Astrocyte (in vitro differentiated cells and primary cell): ENCODE measurements around the gene MYO5A. TPM values are rescaled to one million over a fixed set of nuclear protein-coding genes. Genes with fewer than 3 reads are reported as not detected.
A peak's percentile ranks its signal among the peaks of the same experiment; 100 is the strongest.

Source experiments
- DNase-seq: peaks from one replicate; pipeline ENCODE4 v3.0.0-alpha.2; 2010; ENCODE audit warnings: low read depth
- FAIRE-seq: peaks from 2 replicates; lab custom pipeline; 2011; peaks lifted over from hg19 to GRCh38; lab: Jason Lieb, UNC
- H2AFZ ChIP-seq: 2 replicates; pipeline ENCODE4 v1.6.0; 2012; ENCODE audit warnings: low read depth, low read length, inconsistent platforms
- H3K27ac ChIP-seq: 2 replicates; pipeline ENCODE4 v1.5.1; 2011; ENCODE audit warnings: low read depth, low read length, inconsistent platforms
- H3K27me3 ChIP-seq: 2 replicates; pipeline ENCODE4 v1.6.0; 2011; ENCODE audit warnings: low read length, inconsistent platforms; ENCODE audit not compliant: insufficient read depth
- H3K36me3 ChIP-seq: 2 replicates; pipeline ENCODE4 v1.5.1; 2011; ENCODE audit warnings: low read length, inconsistent platforms; ENCODE audit not compliant: insufficient read depth
- H3K4me1 ChIP-seq: 2 replicates; pipeline ENCODE4 v1.5.1; 2011; ENCODE audit warnings: low read length, inconsistent platforms; ENCODE audit not compliant: insufficient read depth
- H3K4me2 ChIP-seq: 2 replicates; pipeline ENCODE4 v1.6.0; 2012; ENCODE audit warnings: low read length, inconsistent platforms
- H3K4me3 ChIP-seq: 2 replicates; pipeline ENCODE4 v1.5.1; 2011; ENCODE audit warnings: low read depth, mild to moderate bottlenecking, low read length, inconsistent platforms; ENCODE audit not compliant: insufficient read depth
- H3K79me2 ChIP-seq: 2 replicates; pipeline ENCODE4 v1.6.0; 2012; ENCODE audit warnings: mild to moderate bottlenecking, low read length, inconsistent platforms; ENCODE audit not compliant: insufficient read depth
- H3K9ac ChIP-seq: 2 replicates; pipeline ENCODE4 v1.6.0; 2012; ENCODE audit warnings: mild to moderate bottlenecking, low read length, inconsistent platforms
- H3K9me3 ChIP-seq: 2 replicates; pipeline ENCODE4 v1.5.1; 2012; ENCODE audit warnings: low read depth, mild to moderate bottlenecking, low read length, inconsistent platforms; ENCODE audit not compliant: insufficient read depth
- H4K20me1 ChIP-seq: 2 replicates; pipeline ENCODE4 v1.6.0; 2012; ENCODE audit warnings: low read length, inconsistent platforms; ENCODE audit not compliant: insufficient read depth
- H3K27ac Mint-ChIP-seq: one replicate; pipeline ENCODE4 v1.8.0; 2021; ENCODE audit warnings: mild to moderate bottlenecking, mixed read lengths; ENCODE audit not compliant: unreplicated experiment
- H3K27me3 Mint-ChIP-seq: one replicate; pipeline ENCODE4 v1.8.0; 2021; ENCODE audit warnings: low read depth, mixed read lengths; ENCODE audit not compliant: unreplicated experiment
- H3K36me3 Mint-ChIP-seq: one replicate; pipeline ENCODE4 v1.8.0; 2021; ENCODE audit warnings: low read depth, mixed read lengths; ENCODE audit not compliant: unreplicated experiment
- H3K4me1 Mint-ChIP-seq: one replicate; pipeline ENCODE4 v1.8.0; 2021; ENCODE audit warnings: low read depth, mixed read lengths; ENCODE audit not compliant: unreplicated experiment
- H3K4me3 Mint-ChIP-seq: one replicate; pipeline ENCODE4 v1.8.0; 2021; ENCODE audit warnings: mild to moderate bottlenecking, moderate library complexity, mixed read lengths; ENCODE audit not compliant: unreplicated experiment
- H3K9me3 Mint-ChIP-seq: one replicate; pipeline ENCODE4 v1.8.0; 2021; ENCODE audit warnings: mild to moderate bottlenecking, mixed read lengths; ENCODE audit not compliant: unreplicated experiment
- EZH2 ChIP-seq: IDR thresholded peaks from 2 replicates; pipeline ENCODE4 v1.6.1; 2012; ENCODE audit warnings: mild to moderate bottlenecking, low read length, inconsistent platforms; ENCODE audit not compliant: insufficient read depth
- total RNA-seq: library from RNA; stranded (reverse); gene quantifications from 2 replicates; pipeline ENCODE4 v1.2.1, GENCODE V29; 2021
- TF ChIP-seq, protein P1 (sequence below): IDR thresholded peaks from 2 replicates; pipeline ENCODE4 v1.5.1; 2011; ENCODE audit warnings: low read depth, mild to moderate bottlenecking, inconsistent platforms, low read length, moderate library complexity; ENCODE audit not compliant: insufficient read depth

Gene MYO5A
- total RNA-seq, 1 donor from 2014 or later = 47.6 TPM

DNA sequence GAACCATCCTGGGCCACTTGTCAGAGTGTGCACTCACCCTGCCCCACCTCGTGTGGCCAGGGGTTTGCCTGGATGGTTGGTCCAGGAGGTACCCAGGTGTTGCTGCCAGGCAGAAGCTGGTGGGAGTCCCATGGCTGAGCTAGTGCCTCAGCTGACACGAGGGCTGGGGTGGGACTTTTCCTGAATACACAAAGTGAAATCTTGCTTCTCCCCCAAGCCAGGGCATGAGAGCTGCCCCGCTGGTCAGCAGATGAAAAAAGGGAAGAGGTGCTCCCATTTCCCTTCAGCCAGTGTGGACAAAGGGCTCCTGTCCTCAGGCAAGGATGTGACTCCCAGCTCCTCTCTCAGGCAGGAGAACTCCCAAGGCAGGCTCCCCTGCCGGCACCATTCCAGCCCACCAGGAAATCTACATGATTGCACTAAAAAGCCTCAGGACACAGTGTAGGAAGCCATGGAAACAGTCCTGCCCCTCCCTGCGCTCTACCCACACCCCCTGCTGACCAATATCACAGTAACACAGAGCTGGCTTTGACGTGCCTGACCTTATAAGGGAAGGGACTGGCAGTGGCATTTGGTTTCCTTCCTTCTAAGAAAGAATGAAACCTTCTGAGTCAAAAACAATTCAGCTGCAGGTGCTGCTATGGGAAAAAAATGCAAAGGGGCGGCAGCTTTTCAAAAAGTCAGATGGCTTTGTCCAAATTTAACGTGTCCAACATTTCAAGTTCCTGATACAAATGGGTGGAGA, 267.0 kb downstream of the MYO5A start:
- Histone ChIP-seq H3K36me3 (no peaks in the 10 kb centered on the region), H3K4me2 (peak overlapping the region; percentile 72), H4K20me1 (no peaks in the 10 kb centered on the region), H2AFZ (peak overlapping the region; percentile 73), H3K9ac (peak overlapping the region; percentile 45), H3K27ac (peak overlapping the region; percentile 37), H3K4me1 (peaks cover 17% of the 10 kb centered on the region), H3K4me3 (no peak overlapping the region), H3K9me3 (no peaks in the 10 kb centered on the region), H3K27me3 (no peaks in the 10 kb centered on the region), H3K79me2 (no peaks in the 10 kb centered on the region)
- Mint-ChIP-seq H3K27ac (peak overlapping the region; percentile 90), H3K36me3 (peaks cover 2% of the 10 kb centered on the region), H3K27me3 (peaks cover 2% of the 10 kb centered on the region), H3K4me1 (peaks cover 20% of the 10 kb centered on the region), H3K9me3 (no peaks in the 10 kb centered on the region), H3K4me3 (no peak overlapping the region)
- TF ChIP-seq, protein P1, sequence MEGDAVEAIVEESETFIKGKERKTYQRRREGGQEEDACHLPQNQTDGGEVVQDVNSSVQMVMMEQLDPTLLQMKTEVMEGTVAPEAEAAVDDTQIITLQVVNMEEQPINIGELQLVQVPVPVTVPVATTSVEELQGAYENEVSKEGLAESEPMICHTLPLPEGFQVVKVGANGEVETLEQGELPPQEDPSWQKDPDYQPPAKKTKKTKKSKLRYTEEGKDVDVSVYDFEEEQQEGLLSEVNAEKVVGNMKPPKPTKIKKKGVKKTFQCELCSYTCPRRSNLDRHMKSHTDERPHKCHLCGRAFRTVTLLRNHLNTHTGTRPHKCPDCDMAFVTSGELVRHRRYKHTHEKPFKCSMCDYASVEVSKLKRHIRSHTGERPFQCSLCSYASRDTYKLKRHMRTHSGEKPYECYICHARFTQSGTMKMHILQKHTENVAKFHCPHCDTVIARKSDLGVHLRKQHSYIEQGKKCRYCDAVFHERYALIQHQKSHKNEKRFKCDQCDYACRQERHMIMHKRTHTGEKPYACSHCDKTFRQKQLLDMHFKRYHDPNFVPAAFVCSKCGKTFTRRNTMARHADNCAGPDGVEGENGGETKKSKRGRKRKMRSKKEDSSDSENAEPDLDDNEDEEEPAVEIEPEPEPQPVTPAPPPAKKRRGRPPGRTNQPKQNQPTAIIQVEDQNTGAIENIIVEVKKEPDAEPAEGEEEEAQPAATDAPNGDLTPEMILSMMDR = no peak
- no peak for TF ChIP-seq EZH2
- DNase-seq (peak; percentile 90), FAIRE-seq (peak; percentile 96)

DNA sequence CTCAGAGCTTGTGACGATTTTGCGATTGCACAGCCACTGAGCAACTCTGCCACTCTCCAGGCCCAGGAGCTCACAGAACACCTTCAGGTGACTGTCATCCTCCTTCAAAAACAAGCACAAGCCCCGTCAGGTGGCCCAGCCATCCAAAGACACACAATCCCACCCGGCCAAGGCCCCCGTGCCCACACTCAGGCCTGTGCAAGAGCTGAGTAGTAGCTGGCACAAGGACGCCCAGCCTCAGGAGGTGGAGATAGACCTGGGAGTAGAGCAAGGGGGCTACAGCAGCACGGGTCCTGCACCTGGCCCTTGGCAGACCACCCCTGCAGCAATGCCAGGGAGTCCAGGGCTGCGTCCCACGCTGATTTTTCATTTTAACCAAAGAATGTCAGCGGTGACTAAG, 267.7 kb downstream of the MYO5A start:
- H4K20me1 ChIP-seq = no peaks in the 10 kb centered on the region
- DNase-seq (no peak), FAIRE-seq (no peak)
- Mint-ChIP-seq H3K4me3 (no peak overlapping the region), H3K9me3 (no peaks in the 10 kb centered on the region), H3K36me3 (peaks cover 2% of the 10 kb centered on the region), H3K27ac (peak overlapping the region; percentile 75), H3K4me1 (peaks cover 27% of the 10 kb centered on the region), H3K27me3 (peaks cover 2% of the 10 kb centered on the region)
- no peak overlapping the region for H3K4me2 ChIP-seq
- no peaks in the 10 kb centered on the region for H3K9me3 ChIP-seq
- H3K79me2 ChIP-seq = no peaks in the 10 kb centered on the region
- peaks cover 17% of the 10 kb centered on the region for H3K4me1 ChIP-seq
- no peaks in the 10 kb centered on the region for H3K36me3 ChIP-seq
- peak overlapping the region; percentile 45 for H3K9ac ChIP-seq
- no peak overlapping the region for H3K27ac ChIP-seq
- H3K27me3 ChIP-seq = no peaks in the 10 kb centered on the region
- no peak overlapping the region for H2AFZ ChIP-seq
- TF ChIP-seq, protein P1 = no peak
- TF ChIP-seq EZH2 = no peak
- no peak overlapping the region for H3K4me3 ChIP-seq

DNA sequence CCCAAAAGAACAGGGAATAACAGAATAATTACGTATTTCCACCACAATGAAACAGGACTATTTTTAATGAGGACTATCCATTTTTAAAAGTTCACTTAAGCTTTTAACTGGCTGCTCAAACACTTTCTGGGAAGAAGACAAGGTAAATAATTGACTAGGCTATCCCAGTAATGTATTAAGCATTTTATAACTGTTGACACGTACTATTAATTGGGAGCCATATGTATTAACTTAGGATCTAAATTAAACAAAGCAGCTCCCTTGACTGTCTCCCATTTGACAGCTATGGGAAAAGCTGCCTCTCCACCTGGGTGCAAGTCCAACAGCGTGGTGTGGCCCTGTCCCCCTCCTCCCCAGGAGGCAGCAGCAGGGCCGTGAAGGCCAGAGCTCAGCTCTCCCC, 269.2 kb downstream of the MYO5A start:
- Histone ChIP-seq H3K27ac (no peak overlapping the region), H3K4me3 (no peak overlapping the region), H3K9ac (no peak overlapping the region), H4K20me1 (no peaks in the 10 kb centered on the region), H3K4me1 (peaks cover 25% of the 10 kb centered on the region), H3K36me3 (no peaks in the 10 kb centered on the region), H3K27me3 (no peaks in the 10 kb centered on the region), H3K9me3 (no peaks in the 10 kb centered on the region), H3K4me2 (no peak overlapping the region), H3K79me2 (no peaks in the 10 kb centered on the region), H2AFZ (no peak overlapping the region)
- FAIRE-seq = no peak
- Mint-ChIP-seq H3K9me3 (no peaks in the 10 kb centered on the region), H3K27ac (no peak overlapping the region), H3K36me3 (peaks cover 2% of the 10 kb centered on the region), H3K4me3 (no peak overlapping the region), H3K4me1 (peaks cover 34% of the 10 kb centered on the region), H3K27me3 (peaks cover 2% of the 10 kb centered on the region)
- TF ChIP-seq, protein P1 = no peak
- no peak for TF ChIP-seq EZH2
- DNase-seq = no peak
